Measurements from ENCODE around the gene CACNA1C.

The CACNA1C gene

GRCh38 chr12:2292560-2292959 is 239.8 kb downstream of the CACNA1C start:
- DNase-seq (ENCODE audit: low spot score) = no peak
- in situ Hi-C loops (cut with MboI; ENCODE audit: low sequenced_read_pairs, unreplicated experiment) = no loop called here
- no peak for TF ChIP-seq CTCF (IDR thresholded peaks at IDR 0.05; ENCODE audit: borderline replicate concordance, control extremely low read depth, extremely low read depth, insufficient read depth, missing control alignments)

- in situ Hi-C loops (cut with MboI; ENCODE audit: low sequenced_read_pairs, unreplicated experiment) = no loop called here
- no peak for DNase-seq (ENCODE audit: low spot score)
These were observed 242.1 kb downstream of the CACNA1C start for GRCh38 chr12:2294651-2295475.

GRCh38 chr12:2295941-2296461 is 243.2 kb downstream of the CACNA1C start:
- TF ChIP-seq CTCF (IDR thresholded peaks at IDR 0.05; ENCODE audit: borderline replicate concordance, control extremely low read depth, extremely low read depth, insufficient read depth, missing control alignments) = no peak
- in situ Hi-C loops (cut with MboI; ENCODE audit: low sequenced_read_pairs, unreplicated experiment) = no loop called here
- DNase-seq (ENCODE audit: low spot score) = no peak

More at GRCh38 chr12:2294651-2295475, 242.1 kb downstream of the CACNA1C start:
- TF ChIP-seq CTCF (IDR thresholded peaks at IDR 0.05; ENCODE audit: borderline replicate concordance, control extremely low read depth, extremely low read depth, insufficient read depth, missing control alignments) = no peak

- TF ChIP-seq CTCF (IDR thresholded peaks at IDR 0.05; ENCODE audit: borderline replicate concordance, control extremely low read depth, extremely low read depth, insufficient read depth, missing control alignments) = no peak
- in situ Hi-C loops (cut with MboI; ENCODE audit: low sequenced_read_pairs, unreplicated experiment) = no loop called here
- DNase-seq (ENCODE audit: low spot score) = no peak
These were observed 244.2 kb downstream of the CACNA1C start for GRCh38 chr12:2297004-2297403.

- DNase-seq (ENCODE audit: low spot score) = no peak
- in situ Hi-C loops (cut with MboI; ENCODE audit: low sequenced_read_pairs, unreplicated experiment) = no loop called here
- no peak for TF ChIP-seq CTCF (IDR thresholded peaks at IDR 0.05; ENCODE audit: borderline replicate concordance, control extremely low read depth, extremely low read depth, insufficient read depth, missing control alignments)
These were observed 244.9 kb downstream of the CACNA1C start for GRCh38 chr12:2297658-2298057.

GRCh38 chr12:2298556-2299200 is 245.9 kb downstream of the CACNA1C start:
- TF ChIP-seq CTCF (IDR thresholded peaks at IDR 0.05; ENCODE audit: borderline replicate concordance, control extremely low read depth, extremely low read depth, insufficient read depth, missing control alignments) = no peak
- in situ Hi-C loops (cut with MboI; ENCODE audit: low sequenced_read_pairs, unreplicated experiment) = no loop called here
- no peak for DNase-seq (ENCODE audit: low spot score)
